A549 (cell line): ENCODE measurements around the gene TFB2M.

Experiments used
- CEBPB ChIP-seq, 2 experiments: fragments of >200 bp in 1 of 2; sonication (Bioruptor Twin) in 1 of 2; formaldehyde crosslinking in 1 of 2; IDR thresholded peaks; 2 replicates each; pipeline ENCODE4 v1.6.1; 2012 to 2016
- CTCF ChIP-seq: fragments of >200 bp; sonication (Bioruptor Twin); formaldehyde crosslinking; IDR thresholded peaks from 3 replicates; pipeline ENCODE4 v1.5.1; 2016
- EHMT2 ChIP-seq: fragments of 200-600 bp; sonication (generic); IDR thresholded peaks from 2 replicates; pipeline ENCODE4 v1.6.1; 2016; ENCODE audit warnings: antibody characterized with exemption, low read depth, mild to moderate bottlenecking, moderate library complexity
- FOSL2 ChIP-seq, 2 experiments: fragments of 450-650 bp in 1 of 2; fragments of >200 bp in 1 of 2; sonication (Bioruptor Twin) in 1 of 2; formaldehyde crosslinking; IDR thresholded peaks; 2 replicates each; pipeline versions ENCODE4 v1.5.0 to v1.6.1; 2016 to 2020; ENCODE audit warnings: mild to moderate bottlenecking in 1 of 2, moderate library complexity in 1 of 2
- KDM1A ChIP-seq: fragments of 200-600 bp; sonication (generic); IDR thresholded peaks from 2 replicates; pipeline ENCODE4 v1.6.1; 2016; ENCODE audit warnings: low read depth, mild to moderate bottlenecking
- PBX3 ChIP-seq: IDR thresholded peaks from 2 replicates; pipeline ENCODE4 v1.6.1; 2012
- POLR2A ChIP-seq: IDR thresholded peaks from 2 replicates; pipeline ENCODE4 v1.6.1; 2012; ENCODE audit warnings: mild to moderate bottlenecking, low read length
- RAD21 ChIP-seq, 2 experiments: fragments of >200 bp in 1 of 2; sonication (Bioruptor Twin) in 1 of 2; formaldehyde crosslinking in 1 of 2; IDR thresholded peaks in 1 of 2; conservative IDR thresholded peaks in 1 of 2; 2 replicates in 1 of 2; 3 replicates in 1 of 2; pipeline ENCODE4 v1.6.1; 2012 to 2018; ENCODE audit warnings: inconsistent platforms in 1 of 2
- RFX5 ChIP-seq: fragments of 450-650 bp; IDR thresholded peaks from 2 replicates; pipeline ENCODE4 v1.7.1; 2014; ENCODE audit warnings: antibody characterized with exemption, mild to moderate bottlenecking, moderate library complexity
- TP53 ChIP-seq: fragments of 250-450 bp; sonication (Bioruptor Pico); IDR thresholded peaks from 2 replicates; pipeline ENCODE4 v1.5.0; 2021; ENCODE audit warnings: mild to moderate bottlenecking, moderate library complexity

GRCh38 chr1:246518456-246519205 lies 47.4 kb downstream of the TFB2M start:
- no peak for TF ChIP-seq FOSL2 (IDR thresholded peaks at IDR 0.05)
- TF ChIP-seq FOSL2 (CRISPR knock-in tag; IDR thresholded peaks at IDR 0.05) = no peak
- no peak for TF ChIP-seq CTCF
- no peak for TF ChIP-seq RFX5
- no peak for TF ChIP-seq KDM1A
- no peak for TF ChIP-seq POLR2A
- no peak for TF ChIP-seq RAD21 (conservative IDR thresholded peaks at IDR 0.05 in 1 of 2, IDR thresholded peaks at IDR 0.05 in 1 of 2)
- no peak for TF ChIP-seq PBX3
- no peak for TF ChIP-seq TP53
- no peak for TF ChIP-seq CEBPB (IDR thresholded peaks at IDR 0.05)
- no peak for TF ChIP-seq EHMT2
